Stimulated activated memory B cell treated with anti-CD40 and anti-IgM and Interleukin-4, amounts not matched to agents 10 μg/mL and 1 μg/mL and 100 μg/mL, for 72 hours (primary cell): ENCODE data around the gene ST7.
A peak's percentile ranks its signal among the peaks of the same experiment; 100 is the strongest.

Source experiments
- ATAC-seq: fragments of 150-1000 bp; cut with Tn5 transposase; 2 replicates; pipeline ENCODE4 v1.10.0; 2021
- H3K27ac Mint-ChIP-seq: one replicate; pipeline ENCODE4 v1.8.0; 2022; ENCODE audit warnings: mild to moderate bottlenecking, mixed read lengths
- H3K27me3 Mint-ChIP-seq: one replicate; pipeline ENCODE4 v1.8.0; 2022; ENCODE audit warnings: mixed read lengths
- H3K36me3 Mint-ChIP-seq: one replicate; pipeline ENCODE4 v1.8.0; 2022; ENCODE audit warnings: mixed read lengths
- H3K4me1 Mint-ChIP-seq: one replicate; pipeline ENCODE4 v1.8.0; 2022; ENCODE audit warnings: mixed read lengths
- H3K4me3 Mint-ChIP-seq: one replicate; pipeline ENCODE4 v1.8.0; 2022; ENCODE audit warnings: mild to moderate bottlenecking, moderate library complexity, mixed read lengths
- H3K9me3 Mint-ChIP-seq: one replicate; pipeline ENCODE4 v1.8.0; 2022; ENCODE audit warnings: mixed read lengths

Gene ST7

GRCh38 chr7:116984917-116985316 lies 31.6 kb downstream of the ST7 start:
- Mint-ChIP-seq H3K27me3 (no peaks in the 10 kb centered on the region), H3K36me3 (no peaks in the 10 kb centered on the region), H3K4me1 (peaks cover 8% of the 10 kb centered on the region), H3K4me3 (no peak overlapping the region), H3K27ac (no peak overlapping the region), H3K9me3 (no peaks in the 10 kb centered on the region)
- no peak for ATAC-seq

GRCh38 chr7:116985575-116985974 lies 32.3 kb downstream of the ST7 start:
- Mint-ChIP-seq H3K4me3 (no peak overlapping the region), H3K27ac (peak overlapping the region; percentile 31), H3K27me3 (no peaks in the 10 kb centered on the region), H3K9me3 (no peaks in the 10 kb centered on the region), H3K36me3 (no peaks in the 10 kb centered on the region), H3K4me1 (peaks cover 14% of the 10 kb centered on the region)
- ATAC-seq, result no peak

- Mint-ChIP-seq H3K27me3 (no peaks in the 10 kb centered on the region), H3K36me3 (peaks cover 9% of the 10 kb centered on the region), H3K27ac (no peak overlapping the region), H3K4me3 (no peak overlapping the region), H3K9me3 (peaks cover 5% of the 10 kb centered on the region), H3K4me1 (peaks cover 18% of the 10 kb centered on the region)
- peak; percentile 27 for ATAC-seq
Measured at GRCh38 chr7:116986611-116987565, 33.6 kb downstream of the ST7 start.

- peaks cover 18% of the 10 kb centered on the region for H3K4me1 Mint-ChIP-seq
- no peaks in the 10 kb centered on the region for H3K27me3 Mint-ChIP-seq
- no peak overlapping the region for H3K27ac Mint-ChIP-seq
- H3K4me3 Mint-ChIP-seq, result no peak overlapping the region
- H3K9me3 Mint-ChIP-seq, result peaks cover 10% of the 10 kb centered on the region
- ATAC-seq, result no peak
- peaks cover 22% of the 10 kb centered on the region for H3K36me3 Mint-ChIP-seq
Measured at GRCh38 chr7:116988363-116988989, 35.2 kb downstream of the ST7 start.

- no peak for ATAC-seq
- H3K27ac Mint-ChIP-seq, result peak overlapping the region; percentile 63
- H3K36me3 Mint-ChIP-seq, result peaks cover 22% of the 10 kb centered on the region
- H3K27me3 Mint-ChIP-seq, result no peaks in the 10 kb centered on the region
- H3K9me3 Mint-ChIP-seq, result peaks cover 10% of the 10 kb centered on the region
- H3K4me3 Mint-ChIP-seq, result no peak overlapping the region
- H3K4me1 Mint-ChIP-seq, result peaks cover 18% of the 10 kb centered on the region
Measured at GRCh38 chr7:116990056-116990455, 36.8 kb downstream of the ST7 start.

- ATAC-seq, result no peak
- peaks cover 22% of the 10 kb centered on the region for H3K36me3 Mint-ChIP-seq
- no peaks in the 10 kb centered on the region for H3K27me3 Mint-ChIP-seq
- no peak overlapping the region for H3K4me3 Mint-ChIP-seq
- H3K9me3 Mint-ChIP-seq, result peaks cover 10% of the 10 kb centered on the region
- H3K4me1 Mint-ChIP-seq, result peaks cover 13% of the 10 kb centered on the region
- peak overlapping the region; percentile 63 for H3K27ac Mint-ChIP-seq
Measured at GRCh38 chr7:116991233-116991632, 37.9 kb downstream of the ST7 start.

GRCh38 chr7:116994611-116995010 lies 41.3 kb downstream of the ST7 start:
- H3K9me3 Mint-ChIP-seq, result peaks cover 10% of the 10 kb centered on the region
- H3K4me1 Mint-ChIP-seq, result peaks cover 11% of the 10 kb centered on the region
- H3K36me3 Mint-ChIP-seq, result peaks cover 22% of the 10 kb centered on the region
- H3K27me3 Mint-ChIP-seq, result no peaks in the 10 kb centered on the region
- no peak for ATAC-seq
- no peak overlapping the region for H3K27ac Mint-ChIP-seq
- H3K4me3 Mint-ChIP-seq, result no peak overlapping the region

GRCh38 chr7:116997972-116998371 lies 44.7 kb downstream of the ST7 start:
- Mint-ChIP-seq H3K4me1 (no peaks in the 10 kb centered on the region), H3K27me3 (no peaks in the 10 kb centered on the region), H3K4me3 (no peak overlapping the region), H3K9me3 (peaks cover 2% of the 10 kb centered on the region), H3K36me3 (peaks cover 3% of the 10 kb centered on the region), H3K27ac (no peak overlapping the region)
- ATAC-seq, result no peak

- Mint-ChIP-seq H3K36me3 (no peaks in the 10 kb centered on the region), H3K4me1 (no peaks in the 10 kb centered on the region), H3K4me3 (no peak overlapping the region), H3K27ac (no peak overlapping the region), H3K27me3 (no peaks in the 10 kb centered on the region), H3K9me3 (no peaks in the 10 kb centered on the region)
- no peak for ATAC-seq
Measured at GRCh38 chr7:116998567-116999175, 45.4 kb downstream of the ST7 start.

- Mint-ChIP-seq H3K9me3 (no peaks in the 10 kb centered on the region), H3K4me3 (no peak overlapping the region), H3K36me3 (no peaks in the 10 kb centered on the region), H3K27me3 (no peaks in the 10 kb centered on the region), H3K27ac (no peak overlapping the region), H3K4me1 (no peaks in the 10 kb centered on the region)
- ATAC-seq, result no peak
Measured at GRCh38 chr7:116999311-116999710, 46.0 kb downstream of the ST7 start.

GRCh38 chr7:117001283-117001682 lies 48.0 kb downstream of the ST7 start:
- Mint-ChIP-seq H3K4me3 (no peak overlapping the region), H3K27me3 (no peaks in the 10 kb centered on the region), H3K27ac (no peak overlapping the region), H3K36me3 (no peaks in the 10 kb centered on the region), H3K4me1 (no peaks in the 10 kb centered on the region), H3K9me3 (no peaks in the 10 kb centered on the region)
- ATAC-seq, result no peak

GRCh38 chr7:117004899-117005298 lies 51.6 kb downstream of the ST7 start:
- Mint-ChIP-seq H3K27ac (no peak overlapping the region), H3K4me1 (peaks cover 17% of the 10 kb centered on the region), H3K27me3 (no peaks in the 10 kb centered on the region), H3K9me3 (no peaks in the 10 kb centered on the region), H3K4me3 (no peak overlapping the region), H3K36me3 (no peaks in the 10 kb centered on the region)
- no peak for ATAC-seq

- Mint-ChIP-seq H3K4me1 (peaks cover 23% of the 10 kb centered on the region), H3K27ac (no peak overlapping the region), H3K36me3 (no peaks in the 10 kb centered on the region), H3K4me3 (no peak overlapping the region), H3K27me3 (no peaks in the 10 kb centered on the region), H3K9me3 (no peaks in the 10 kb centered on the region)
- ATAC-seq, result no peak
Measured at GRCh38 chr7:117005449-117005848, 52.1 kb downstream of the ST7 start.

- H3K27ac Mint-ChIP-seq, result no peak overlapping the region
- peaks cover 39% of the 10 kb centered on the region for H3K4me1 Mint-ChIP-seq
- no peak for ATAC-seq
- H3K27me3 Mint-ChIP-seq, result no peaks in the 10 kb centered on the region
- H3K36me3 Mint-ChIP-seq, result no peaks in the 10 kb centered on the region
- H3K9me3 Mint-ChIP-seq, result no peaks in the 10 kb centered on the region
- H3K4me3 Mint-ChIP-seq, result no peak overlapping the region
Measured at GRCh38 chr7:117006907-117007684, 53.8 kb downstream of the ST7 start.
